GM18868 (cell line): ENCODE data around the gene CASKIN2.
"Not testable (repeated sequence)": the region's sequence is repeated elsewhere in the genome, so short reads cannot be mapped to it uniquely, and the experiment has no call there.

Experiments used
- ATAC-seq: cut with Tn5 transposase; IDR thresholded peaks from one replicate; pipeline ENCODE4 v1.9.1; 2021; ENCODE audit warnings: mild to moderate bottlenecking, moderate library complexity; ENCODE audit not compliant: unreplicated experiment

CASKIN2 gene

GRCh38 chr17:75490953-75491649, 24.2 kb downstream of the CASKIN2 start:
- ATAC-seq: no peak

GRCh38 chr17:75490173-75490743, 25.1 kb downstream of the CASKIN2 start:
- no peak for ATAC-seq

GRCh38 chr17:75489511-75489955, 25.8 kb downstream of the CASKIN2 start:
- ATAC-seq: no peak

- no peak for ATAC-seq
Measured at GRCh38 chr17:75488693-75489510, 26.4 kb downstream of the CASKIN2 start.

GRCh38 chr17:75487351-75488070, 27.8 kb downstream of the CASKIN2 start:
- no peak for ATAC-seq

GRCh38 chr17:75486951-75487350, 28.4 kb downstream of the CASKIN2 start:
- no peak for ATAC-seq

- ATAC-seq: no peak
Measured at GRCh38 chr17:75486151-75486550, 29.2 kb downstream of the CASKIN2 start.

- ATAC-seq: no peak
Measured at GRCh38 chr17:75485688-75486087, 29.6 kb downstream of the CASKIN2 start.

- no peak for ATAC-seq
Measured at GRCh38 chr17:75482098-75482942, 33.0 kb downstream of the CASKIN2 start.

GRCh38 chr17:75481194-75482068, 33.9 kb downstream of the CASKIN2 start:
- no peak for ATAC-seq

- ATAC-seq: no peak
Measured at GRCh38 chr17:75480281-75480680, 35.1 kb downstream of the CASKIN2 start.

- no peak for ATAC-seq
Measured at GRCh38 chr17:75478508-75478907, 36.8 kb downstream of the CASKIN2 start.

GRCh38 chr17:75477490-75477862, 37.9 kb downstream of the CASKIN2 start:
- ATAC-seq: not testable (repeated sequence)

GRCh38 chr17:75476752-75477489, 38.4 kb downstream of the CASKIN2 start:
- no peak for ATAC-seq

GRCh38 chr17:75476271-75476671, 39.1 kb downstream of the CASKIN2 start:
- no peak for ATAC-seq

GRCh38 chr17:75475851-75476250, 39.5 kb downstream of the CASKIN2 start:
- ATAC-seq: no peak

- ATAC-seq: no peak
Measured at GRCh38 chr17:75475144-75475835, 40.0 kb downstream of the CASKIN2 start.

GRCh38 chr17:75474736-75475135, 40.6 kb downstream of the CASKIN2 start:
- no peak for ATAC-seq
